KG1 (cell line): ENCODE data around the gene SFXN4.
"Not testable (repeated sequence)": the region's sequence is repeated elsewhere in the genome, so short reads cannot be mapped to it uniquely, and the experiment has no call there.

Experiments used
- DNase-seq: peaks from one replicate; lab custom pipeline; 2025; lab: John Stamatoyannopoulos, UW

The SFXN4 gene

GRCh38 chr10:119107771-119108170, 57.7 kb downstream of the SFXN4 start:
- DNase-seq, result not testable (repeated sequence)

- DNase-seq, result not testable (repeated sequence)
Measured at GRCh38 chr10:119107106-119107505, 58.4 kb downstream of the SFXN4 start.

GRCh38 chr10:119105899-119106298, 59.6 kb downstream of the SFXN4 start:
- DNase-seq, result not testable (repeated sequence)

GRCh38 chr10:119105155-119105554, 60.4 kb downstream of the SFXN4 start:
- no peak for DNase-seq

- DNase-seq, result no peak
Measured at GRCh38 chr10:119104654-119105015, 60.9 kb downstream of the SFXN4 start.

GRCh38 chr10:119103903-119104653, 61.4 kb downstream of the SFXN4 start, which contains the start of gene DENND10:
TSS of gene DENND10 (plus strand) at chr10:119104113. CDS start at chr10:119104143, 30 bp downstream.
- DNase-seq, result peak; percentile 48

- no peak for DNase-seq
Measured at GRCh38 chr10:119103241-119103902, 62.1 kb downstream of the SFXN4 start.

- DNase-seq, result no peak
Measured at GRCh38 chr10:119101366-119102098, 64.0 kb downstream of the SFXN4 start.

GRCh38 chr10:119100434-119101238, 64.9 kb downstream of the SFXN4 start:
- no peak for DNase-seq

- DNase-seq, result no peak
Measured at GRCh38 chr10:119098576-119098975, 66.9 kb downstream of the SFXN4 start.

GRCh38 chr10:119096641-119097415, 68.7 kb downstream of the SFXN4 start:
- DNase-seq, result not testable (repeated sequence)

GRCh38 chr10:119095640-119096039, 69.9 kb downstream of the SFXN4 start:
- DNase-seq, result no peak

- no peak for DNase-seq
Measured at GRCh38 chr10:119090968-119091367, 74.5 kb downstream of the SFXN4 start.
